CD4-positive, alpha-beta T cell treated with Interleukin-4 for 4 hours (primary cell): Measurements from ENCODE around the gene GLI2.

Experiments used
- DNase-seq: peaks from one replicate; pipeline ENCODE4 v3.0.0-alpha.2; 2020

GLI2 gene

DNA sequence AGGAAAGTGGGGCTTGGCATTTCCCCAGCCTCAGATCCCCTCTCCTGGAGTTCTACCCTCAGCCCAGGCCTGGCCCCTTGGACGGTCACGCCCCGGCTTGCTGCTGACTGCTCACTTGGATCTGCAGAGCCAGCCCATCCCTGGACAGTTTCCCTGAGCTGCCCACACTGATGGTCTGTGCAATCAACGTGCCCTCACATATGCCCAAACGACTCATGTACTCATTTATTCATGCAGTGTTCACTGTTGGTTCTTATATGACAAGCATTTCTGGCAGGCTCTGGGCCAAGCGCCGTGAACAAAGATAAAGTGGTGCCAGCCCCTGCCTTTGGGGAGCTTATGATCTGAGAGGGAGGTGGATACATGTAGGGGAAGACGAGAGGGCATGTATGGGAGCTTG lies 20.3 kb upstream of the GLI2 start:
- no peak for DNase-seq

DNA sequence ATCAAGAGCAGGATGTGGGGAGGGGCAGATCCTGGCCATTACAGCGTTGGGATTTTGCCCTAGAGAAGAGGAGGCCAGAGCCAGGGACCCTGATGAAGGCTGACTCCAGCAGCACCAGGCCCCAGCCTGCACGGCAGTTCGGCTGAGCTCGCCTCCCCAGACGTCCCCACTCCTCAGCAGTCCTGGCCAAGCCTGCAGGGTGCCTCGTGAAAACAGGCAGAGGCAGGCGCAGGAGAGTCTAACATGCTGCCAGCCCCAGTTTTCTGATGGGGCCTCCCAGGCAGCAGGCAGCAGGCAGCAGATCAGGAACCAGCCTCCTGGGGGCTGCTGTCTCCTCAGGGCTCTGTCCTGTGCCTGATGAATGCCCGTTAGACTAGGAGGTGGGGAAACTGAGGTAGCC lies 19.7 kb upstream of the GLI2 start:
- DNase-seq, result no peak

DNA sequence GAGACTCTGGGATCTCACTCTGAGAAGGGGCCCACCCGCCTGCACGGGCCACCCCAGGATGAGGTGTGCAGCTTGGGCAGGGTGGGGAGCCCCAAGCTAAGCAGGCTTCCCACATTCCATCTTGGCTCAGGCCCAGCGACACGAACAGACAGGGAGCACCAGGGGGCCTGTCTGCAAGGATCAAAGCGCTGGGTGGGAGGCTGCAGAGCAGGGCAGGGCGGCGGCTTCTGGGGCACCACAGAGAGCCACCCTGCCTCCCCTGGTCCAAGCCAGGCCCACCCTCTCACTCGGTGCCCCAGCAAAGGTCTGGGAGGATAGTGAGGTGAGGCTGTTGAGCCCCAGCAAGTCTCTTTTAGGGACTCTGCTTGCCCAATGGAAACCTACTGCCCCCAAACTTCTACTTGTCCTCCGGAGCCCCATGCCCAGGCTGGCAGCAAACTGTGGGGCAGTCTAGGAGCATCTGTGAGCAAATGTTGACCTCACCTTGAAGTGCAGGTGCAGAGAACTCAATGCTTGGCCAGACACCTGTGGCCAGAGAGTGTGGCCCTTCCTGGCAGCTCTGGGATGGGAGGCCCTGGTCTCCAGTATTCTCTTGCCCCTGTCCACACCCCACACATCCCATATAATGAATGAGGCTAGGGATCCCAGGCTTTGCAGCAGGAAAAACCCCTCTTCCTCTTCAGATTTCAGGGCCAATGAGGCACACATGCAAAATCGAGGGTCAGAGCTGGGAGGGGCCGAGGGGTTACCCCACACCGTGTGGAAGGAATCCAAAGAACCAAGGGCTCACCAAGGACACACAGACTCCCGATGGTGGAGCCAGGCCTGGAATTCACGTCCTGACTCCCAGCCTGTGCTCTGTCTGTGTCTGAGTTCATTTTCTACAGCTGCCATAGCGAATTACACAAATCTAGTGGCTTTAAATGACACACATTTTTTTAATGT lies 18.8 kb upstream of the GLI2 start:
- DNase-seq, result no peak

DNA sequence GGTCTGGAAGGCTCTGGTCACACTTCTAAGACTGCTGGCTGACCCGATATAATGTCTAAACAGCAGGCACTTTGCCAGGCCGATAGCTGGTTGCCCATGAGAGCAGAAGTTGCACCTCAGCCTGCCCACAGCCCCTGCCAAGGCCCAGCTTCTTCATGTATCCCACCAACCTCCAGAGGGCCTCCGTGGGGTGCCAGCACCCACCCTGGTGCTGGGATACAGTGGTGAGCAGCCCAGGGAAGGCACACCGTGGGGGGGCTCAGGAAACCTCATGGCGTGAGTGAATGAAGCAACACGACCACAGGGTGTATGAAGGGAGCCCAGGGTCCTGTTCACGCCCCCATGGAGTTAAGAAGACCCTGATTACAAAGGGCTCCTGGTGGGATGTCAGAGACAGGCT lies 16.2 kb upstream of the GLI2 start:
- DNase-seq, result no peak

DNA sequence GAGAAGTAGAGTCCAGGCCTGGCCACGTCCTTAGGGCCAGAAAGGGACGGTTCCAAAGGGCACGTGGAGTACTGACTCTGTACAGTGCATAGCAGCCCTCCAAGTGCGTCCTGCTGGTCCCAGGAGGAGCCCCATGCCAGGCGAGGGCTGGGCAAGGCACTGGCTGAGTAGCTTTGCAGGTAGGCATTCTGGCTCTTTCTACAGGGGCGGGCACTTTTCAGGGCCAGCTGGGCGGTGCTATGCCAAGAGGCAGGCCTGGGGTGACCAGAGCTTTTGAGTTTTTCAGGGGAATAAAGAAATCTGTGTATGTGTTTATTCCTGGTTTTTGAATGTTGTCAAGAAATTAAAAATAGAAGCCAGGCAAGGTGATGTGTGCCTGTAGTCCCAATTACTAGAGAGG lies 15.4 kb upstream of the GLI2 start:
- no peak for DNase-seq

DNA sequence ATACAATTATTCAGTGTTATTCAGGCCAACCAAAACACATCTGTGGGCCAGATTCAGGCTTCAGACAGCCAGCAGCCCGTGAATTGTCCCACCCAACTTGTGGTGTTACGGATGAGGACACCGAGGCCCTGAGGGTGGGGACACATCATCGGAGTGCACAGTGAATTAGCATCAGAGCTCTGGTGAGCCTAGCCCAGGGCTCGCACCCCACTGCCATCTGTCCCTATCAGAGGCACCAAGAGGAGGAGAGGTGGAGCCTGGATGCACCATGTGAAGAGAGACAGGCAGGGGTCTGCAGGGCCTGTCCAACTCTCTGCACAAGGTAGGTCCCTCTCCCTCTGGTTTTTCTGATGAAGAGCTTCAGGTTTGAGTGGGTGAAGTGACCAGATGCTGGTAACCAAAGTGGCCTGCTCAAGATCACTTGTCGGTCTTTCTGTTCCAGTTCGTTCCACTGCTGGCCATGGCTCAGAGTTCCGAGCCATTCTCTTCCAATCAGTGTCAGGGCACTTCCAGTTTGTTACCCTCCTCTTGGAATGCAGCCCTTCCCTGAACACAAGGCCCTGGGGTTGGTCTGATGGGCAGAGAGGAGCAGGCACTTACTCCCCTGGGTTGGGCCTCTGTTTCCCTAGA lies 14.8 kb upstream of the GLI2 start:
- no peak for DNase-seq

DNA sequence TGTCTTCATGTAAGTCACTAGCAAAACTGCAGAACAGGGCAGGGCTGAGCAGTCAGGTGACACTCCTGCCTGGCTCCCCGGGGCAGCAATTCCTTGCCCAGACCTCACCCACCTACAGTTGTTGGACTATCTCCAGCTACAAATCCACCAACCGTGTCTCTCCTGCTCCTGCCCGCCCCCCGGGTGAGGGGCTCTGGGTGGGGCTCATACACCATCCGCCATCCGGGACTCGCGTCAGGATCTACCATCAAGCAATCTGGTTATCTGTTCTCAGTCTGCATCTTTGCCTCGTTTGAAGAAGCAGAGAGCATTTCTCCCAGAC lies 13.5 kb upstream of the GLI2 start:
- DNase-seq, result no peak

DNA sequence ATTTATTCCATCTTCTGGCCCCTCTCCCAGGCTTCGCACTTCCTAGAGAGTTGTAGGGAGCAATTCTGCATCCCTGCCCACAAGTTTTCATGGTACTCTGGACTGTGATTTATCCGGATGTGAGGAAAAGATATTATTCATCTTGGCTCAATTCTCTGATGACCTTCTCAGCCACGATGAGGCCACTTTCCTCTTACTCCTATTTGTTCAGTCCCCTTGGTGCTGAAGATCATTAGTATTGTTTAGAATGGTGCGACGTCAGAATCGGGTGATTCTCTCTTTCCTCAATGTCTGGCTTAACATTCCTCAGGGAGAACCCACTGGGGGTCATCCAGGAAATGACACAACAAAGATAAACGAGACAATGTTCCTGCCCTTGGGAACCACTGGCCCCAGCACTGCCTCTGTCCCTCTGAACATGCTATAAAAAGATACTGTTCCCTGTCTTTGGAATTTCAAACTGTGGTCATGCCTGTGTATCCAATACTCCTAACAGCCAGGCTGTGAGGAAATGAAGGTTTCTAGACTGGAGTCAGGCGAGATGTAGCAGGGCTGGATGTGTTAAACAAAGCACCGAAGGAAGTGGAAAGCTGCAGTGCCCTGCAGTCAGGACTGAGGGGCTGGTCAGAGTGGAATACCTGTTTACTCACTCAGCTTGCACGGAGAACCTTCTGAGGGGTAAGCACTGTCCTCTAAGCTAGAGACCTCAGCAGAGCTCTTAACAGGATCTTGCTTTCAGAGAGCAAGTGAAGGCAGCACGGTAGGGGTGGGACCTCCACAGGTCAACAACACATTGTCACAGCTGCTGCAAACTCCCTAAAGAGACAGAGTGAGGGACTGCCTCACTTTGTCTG lies 12.9 kb upstream of the GLI2 start:
- DNase-seq, result no peak

DNA sequence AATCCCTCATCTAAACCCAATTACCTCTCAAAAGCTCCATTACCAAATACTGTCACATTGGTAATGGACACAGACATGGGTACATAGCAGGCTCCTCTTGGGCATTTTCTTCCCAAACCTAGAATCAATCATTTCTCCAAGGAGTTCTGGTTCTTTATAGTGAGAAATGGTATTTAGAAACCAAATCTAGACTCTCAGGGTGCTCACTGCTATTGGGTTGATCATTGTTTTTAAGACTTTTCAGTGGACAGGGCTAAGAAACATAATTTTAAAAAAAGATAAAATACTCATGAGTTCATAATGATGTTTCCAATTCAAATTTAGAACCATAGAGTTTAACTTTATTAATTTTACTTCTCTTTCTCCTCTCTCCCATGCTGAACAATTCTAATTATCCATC lies 9.4 kb upstream of the GLI2 start:
- no peak for DNase-seq

DNA sequence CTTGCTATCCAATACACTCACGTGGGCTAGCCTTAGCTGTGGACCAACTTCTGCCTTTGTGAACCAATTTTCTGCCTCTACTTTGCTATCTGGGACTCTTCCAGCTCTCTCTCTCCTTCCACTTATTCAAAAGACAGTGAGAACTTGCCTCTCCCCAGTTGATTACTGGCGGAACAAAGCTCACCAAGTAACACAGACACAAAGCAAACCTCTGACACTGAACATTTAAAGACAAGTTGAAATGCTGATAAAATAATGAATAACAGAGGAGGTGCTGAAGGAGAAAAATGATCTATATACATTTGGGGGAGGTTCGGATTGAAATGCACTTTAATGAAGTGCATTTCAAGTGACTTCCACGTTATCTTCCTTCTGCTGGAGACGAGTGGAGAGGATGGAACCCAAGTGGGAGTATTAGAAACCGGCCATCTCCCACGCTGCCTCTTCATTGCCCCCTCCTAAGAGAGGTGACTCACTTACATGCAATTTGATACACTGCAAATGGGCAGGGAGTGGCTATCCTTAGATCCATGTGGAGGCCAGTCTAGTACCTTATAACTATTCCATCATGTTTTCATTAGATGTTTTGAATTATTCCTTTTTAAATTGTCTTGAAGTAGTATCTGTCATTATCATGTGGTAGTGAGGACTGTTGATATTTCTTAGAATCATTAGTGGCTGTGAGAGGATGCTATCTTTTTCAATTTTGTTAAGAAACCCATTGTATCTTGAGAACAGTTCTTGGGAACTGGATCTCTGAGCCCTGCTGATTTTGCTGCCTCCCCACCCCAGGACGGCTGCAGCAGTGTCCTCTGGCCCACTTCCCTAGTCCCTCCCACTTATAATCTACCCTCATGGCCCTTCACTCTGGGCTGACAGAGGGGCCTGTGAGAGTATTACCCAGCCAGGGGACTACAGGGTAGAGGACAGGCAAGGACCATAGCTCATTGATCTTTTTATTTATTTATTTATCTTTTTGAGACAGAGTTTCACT lies 6.0 kb upstream of the GLI2 start:
- DNase-seq, result no peak

DNA sequence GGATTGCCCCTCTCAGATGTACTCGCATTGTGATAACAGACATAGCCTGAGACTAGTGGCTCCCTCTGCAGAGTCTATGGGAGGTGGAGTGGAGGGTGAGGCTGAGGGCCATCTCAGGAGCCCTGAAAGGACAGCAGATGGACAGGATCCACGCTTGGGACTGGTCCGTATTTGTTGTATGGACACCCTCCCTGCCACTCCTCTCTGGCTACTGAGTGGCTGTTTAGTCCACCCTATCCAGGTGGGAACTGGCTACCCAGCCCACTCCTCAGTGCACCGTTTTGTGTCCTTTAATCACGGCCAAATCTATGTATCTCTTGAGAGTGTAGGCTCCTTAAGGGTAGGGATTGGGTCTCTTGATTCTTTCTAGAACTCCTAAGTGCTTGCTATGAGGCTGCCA lies 4.5 kb upstream of the GLI2 start:
- no peak for DNase-seq

DNA sequence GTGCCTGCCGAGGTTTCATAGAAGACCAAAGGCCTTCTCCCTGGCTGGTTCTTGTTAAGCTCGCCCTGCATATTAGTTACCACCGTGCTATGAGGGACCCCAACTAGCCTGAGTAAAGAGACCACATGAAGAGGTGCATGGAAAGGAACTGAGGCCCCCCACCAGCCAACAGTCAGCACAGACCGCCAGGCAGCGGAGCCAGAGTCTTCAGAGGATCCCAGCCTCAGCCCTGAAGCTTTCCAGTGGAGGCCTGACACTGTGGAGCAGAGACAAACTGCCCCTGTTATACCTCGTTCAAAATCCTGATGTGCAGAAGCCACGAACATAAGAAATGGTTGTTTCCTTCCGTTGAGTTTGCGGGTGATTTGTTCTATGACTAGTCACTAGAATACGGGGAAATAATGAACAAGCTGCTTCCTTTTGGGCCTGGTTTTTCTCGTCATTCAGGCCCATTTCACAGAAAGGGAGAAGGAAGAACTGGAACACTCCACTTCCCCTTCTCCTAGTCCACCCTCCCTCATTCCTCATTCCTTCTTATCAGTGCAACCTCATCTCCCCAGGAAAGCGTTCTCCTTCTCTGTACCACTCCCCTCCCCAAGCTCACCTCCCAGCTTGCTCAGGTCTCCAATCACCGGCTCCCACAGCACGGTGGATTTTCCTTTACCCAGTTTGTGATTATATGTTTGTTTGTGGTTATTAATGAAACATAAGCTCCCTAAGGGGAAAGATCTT lies 3.0 kb upstream of the GLI2 start:
- no peak for DNase-seq

DNA sequence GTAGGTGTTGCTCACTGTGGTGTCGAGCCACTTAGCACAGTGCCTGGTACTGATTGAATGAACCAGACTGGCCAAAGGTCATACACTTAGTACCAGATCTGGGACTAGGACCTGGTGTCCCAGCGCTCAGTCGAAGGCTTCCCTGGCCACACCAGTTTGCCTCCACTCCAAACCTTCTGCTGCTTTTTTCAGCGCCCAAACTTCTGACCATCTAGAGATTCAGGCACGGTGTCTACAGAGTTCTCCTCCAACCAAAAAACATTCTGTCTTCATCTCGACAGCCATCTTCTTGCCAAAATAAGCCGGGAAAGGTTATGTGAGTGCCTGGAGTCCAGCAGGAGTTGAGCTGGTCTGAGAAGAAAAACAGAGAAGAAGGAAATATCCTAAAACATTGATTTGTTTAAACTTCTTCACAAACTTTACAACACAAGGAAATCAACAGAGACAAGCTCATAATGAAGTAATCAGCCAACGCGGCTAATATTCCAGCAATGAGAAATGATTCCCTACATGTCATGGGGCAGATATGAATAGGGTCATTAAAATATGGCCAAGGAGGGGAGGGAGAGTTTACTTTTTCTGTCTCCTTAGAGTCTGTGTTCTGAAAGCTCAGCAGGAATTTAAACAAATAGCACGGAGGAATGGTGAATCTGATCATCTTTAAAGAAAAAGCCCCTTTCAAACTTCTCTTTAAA lies 2.3 kb upstream of the GLI2 start:
- no peak for DNase-seq

DNA sequence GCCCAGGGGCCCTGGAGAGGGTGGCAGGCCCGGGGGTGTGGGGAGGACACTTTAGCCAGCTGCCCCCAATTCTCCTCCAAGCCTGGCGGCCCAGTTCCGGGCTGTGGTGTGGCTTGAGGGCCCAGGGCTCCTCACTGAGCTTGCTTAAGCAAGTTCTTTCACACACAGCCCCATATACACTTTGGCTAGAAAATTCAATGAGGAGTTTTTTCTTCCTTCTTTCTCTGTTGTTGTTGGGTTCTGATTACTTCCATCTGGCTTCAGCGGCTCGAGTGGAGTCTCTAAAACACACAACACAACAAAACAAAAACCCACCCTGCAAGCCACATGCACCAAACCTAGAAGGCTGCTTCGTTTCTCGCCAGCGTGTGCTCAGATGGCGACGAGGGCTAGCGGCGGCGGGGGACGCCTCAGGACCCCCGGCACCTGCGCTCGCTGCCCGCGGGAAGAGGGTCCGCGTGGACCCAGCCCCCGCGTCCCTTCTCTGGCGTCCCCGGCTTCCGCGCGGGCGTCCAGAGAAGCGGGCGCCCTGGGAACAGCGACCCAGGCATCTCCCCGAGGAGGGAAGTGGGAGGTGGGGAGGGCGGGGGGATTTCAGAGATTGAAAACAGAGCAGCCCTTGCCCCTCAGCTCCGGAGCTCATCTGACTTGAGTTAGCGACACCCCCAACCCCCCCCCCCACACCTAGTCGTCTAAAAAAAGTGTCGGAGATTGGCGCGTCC lies 577 bp upstream of the GLI2 start:
- no peak for DNase-seq

DNA sequence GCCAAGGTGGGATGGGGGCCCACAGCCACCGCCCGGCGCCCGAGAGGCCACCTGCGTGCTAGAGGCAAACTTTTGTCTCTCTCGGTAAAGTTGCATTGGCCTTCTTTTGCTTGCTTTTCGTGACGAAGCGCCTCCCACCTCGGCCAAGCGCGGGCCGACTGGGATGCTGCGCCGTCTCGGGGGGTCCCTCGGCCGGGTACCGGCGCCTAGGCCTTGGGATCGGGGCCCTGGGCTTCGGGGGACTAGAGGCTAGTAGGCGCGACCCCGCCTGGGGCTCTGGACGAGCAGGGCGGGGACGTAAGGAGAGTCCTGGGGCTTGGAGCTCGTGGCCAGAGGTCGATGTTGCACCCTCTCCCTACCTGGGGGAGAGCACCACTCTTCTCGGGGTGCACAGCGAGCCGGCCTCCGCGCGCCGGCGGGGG lies 545 bp downstream of the GLI2 start:
- no peak for DNase-seq

DNA sequence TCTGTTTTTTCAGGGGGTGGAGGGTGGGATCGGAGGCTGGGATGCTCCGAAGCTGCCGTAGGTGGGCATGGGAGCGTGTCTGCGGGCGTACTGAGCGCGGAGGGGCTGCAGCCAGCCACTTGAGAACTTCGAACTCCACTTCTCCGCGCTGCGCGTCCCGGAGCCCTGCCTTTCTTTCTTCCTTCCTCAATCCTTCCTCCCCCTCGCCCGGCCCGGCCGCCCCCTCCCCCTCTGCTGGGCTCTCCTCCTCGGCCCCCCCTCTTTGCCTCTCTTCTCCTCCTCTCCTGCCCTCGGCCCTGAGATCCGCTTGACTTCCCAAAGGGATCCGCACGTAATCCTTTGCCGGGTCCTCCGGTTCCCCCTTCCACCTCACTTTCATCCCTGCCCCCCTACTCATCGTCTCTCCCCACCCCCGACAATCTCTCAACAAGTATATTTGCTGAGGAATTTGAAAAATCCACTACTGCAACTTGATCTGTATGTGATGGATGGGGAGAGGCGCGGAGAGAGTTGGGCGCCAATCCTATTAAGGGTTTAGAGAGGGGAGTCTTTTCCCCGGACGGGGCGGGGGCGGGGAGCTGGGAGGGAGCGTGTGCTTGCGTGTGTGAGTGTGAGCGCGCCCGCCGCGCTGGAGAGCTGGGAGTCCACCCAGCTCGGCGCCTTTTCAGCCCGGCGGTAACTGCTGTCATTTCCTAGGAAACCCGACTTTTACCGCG lies 1.1 kb downstream of the GLI2 start:
- no peak for DNase-seq

DNA sequence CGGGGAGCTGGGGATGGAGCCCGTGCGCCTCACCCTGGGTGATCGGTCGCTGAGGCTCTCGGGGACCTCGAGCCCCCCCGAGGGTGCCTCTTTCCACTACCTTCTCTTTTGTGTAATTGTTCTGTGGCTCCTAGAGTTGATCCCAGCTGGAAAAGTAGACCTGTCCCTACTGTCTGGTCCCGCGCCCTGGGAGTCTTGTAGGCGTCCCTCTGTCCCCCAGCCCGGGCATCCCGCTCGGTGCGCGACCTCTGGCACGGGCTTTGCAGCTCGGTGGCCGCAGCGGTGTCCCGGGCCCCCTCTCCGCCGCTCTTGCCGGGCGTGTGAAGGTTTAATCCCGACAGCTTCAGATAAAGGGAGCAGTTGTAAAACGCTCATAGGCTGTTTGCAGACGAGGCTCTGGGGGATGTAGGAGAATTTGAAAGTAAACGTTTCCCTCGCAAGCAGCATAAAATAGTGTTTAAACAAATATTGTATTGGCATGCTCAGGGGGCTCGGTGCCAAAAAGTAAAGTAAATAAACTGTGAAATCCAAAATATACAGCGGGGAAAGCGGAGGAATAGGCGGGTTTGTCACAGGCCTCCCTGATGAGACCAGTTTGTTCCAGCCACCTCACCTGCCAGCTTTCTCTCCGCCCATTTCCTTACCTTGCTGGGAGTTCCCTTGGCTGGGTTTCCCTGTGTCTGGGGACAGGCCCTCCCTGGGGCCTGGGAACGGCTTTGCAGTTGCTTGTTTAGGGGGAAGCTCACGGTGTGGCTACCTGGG lies 1.9 kb downstream of the GLI2 start:
- no peak for DNase-seq

DNA sequence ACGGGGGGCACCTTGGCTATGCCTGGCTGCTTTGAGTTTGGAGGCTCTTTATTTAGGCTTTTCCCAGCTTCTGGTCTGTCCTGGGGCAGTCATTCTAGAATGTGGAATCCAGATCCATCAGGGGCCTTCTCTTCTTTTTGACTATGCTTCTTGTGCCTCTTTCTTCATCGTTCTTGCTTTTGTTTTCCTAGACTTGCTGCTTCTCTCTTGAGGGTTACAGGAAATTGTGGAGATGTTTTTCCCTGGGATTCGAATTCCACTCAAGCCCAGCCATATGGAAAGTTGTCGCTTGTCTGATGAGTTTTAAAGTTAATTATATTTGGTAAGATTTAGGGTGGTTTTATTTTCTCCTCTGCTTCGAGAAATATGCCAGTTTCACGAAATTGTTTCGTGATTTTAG lies 2.4 kb downstream of the GLI2 start:
- DNase-seq, result no peak
